H9 (cell line): Measurements from ENCODE around the gene PDHX. TPM values are rescaled to one million over a fixed set of nuclear protein-coding genes. Genes with fewer than 3 reads are reported as not detected.

Experiments
- DNase-seq: peaks from one replicate; pipeline ENCODE4 v3.0.0-alpha.2; 2017
- H2AFZ ChIP-seq: one replicate; pipeline ENCODE4 v1.6.1; 2013; ENCODE audit warnings: mild to moderate bottlenecking, low read length, control low read depth, moderate library complexity
- H2AK5ac ChIP-seq: 2 replicates; pipeline ENCODE4 v1.6.1; 2013; ENCODE audit warnings: low read length, control low read depth, mixed read lengths; ENCODE audit not compliant: insufficient read length
- H2BK120ac ChIP-seq: one replicate; pipeline ENCODE4 v1.6.1; 2013; ENCODE audit warnings: low read depth, mild to moderate bottlenecking, low read length, control low read depth, inconsistent platforms; ENCODE audit not compliant: poor library complexity, severe bottlenecking
- H2BK12ac ChIP-seq: 2 replicates; pipeline ENCODE4 v1.6.1; 2013; ENCODE audit warnings: low read length, control low read depth, mixed read lengths, low read depth; ENCODE audit not compliant: insufficient read length
- H2BK15ac ChIP-seq: 2 replicates; pipeline ENCODE4 v1.6.1; 2013; ENCODE audit warnings: low read depth, low read length, control low read depth
- H2BK20ac ChIP-seq: one replicate; pipeline ENCODE4 v1.6.1; 2013; ENCODE audit warnings: low read depth, mild to moderate bottlenecking, low read length, control low read depth, inconsistent platforms; ENCODE audit not compliant: poor library complexity, severe bottlenecking
- H2BK5ac ChIP-seq: 2 replicates; pipeline ENCODE4 v1.6.1; 2013; ENCODE audit warnings: low read length, control low read depth, mixed read lengths; ENCODE audit not compliant: insufficient read length
- H3K14ac ChIP-seq: 2 replicates; pipeline ENCODE4 v1.6.1; 2013; ENCODE audit warnings: low read length, control low read depth; ENCODE audit not compliant: insufficient read depth
- H3K18ac ChIP-seq: 2 replicates; pipeline ENCODE4 v1.6.1; 2013; ENCODE audit warnings: low read depth, mild to moderate bottlenecking, mixed read lengths, low read length, control low read depth; ENCODE audit not compliant: insufficient read length
- H3K23ac ChIP-seq: 2 replicates; pipeline ENCODE4 v1.6.1; 2013; ENCODE audit warnings: low read length, control low read depth, mixed read lengths, low read depth; ENCODE audit not compliant: insufficient read length
- H3K23me2 ChIP-seq: 2 replicates; pipeline ENCODE4 v1.6.1; 2013; ENCODE audit warnings: low read depth, mild to moderate bottlenecking, mixed read lengths, low read length, control low read depth; ENCODE audit not compliant: insufficient read length, poor library complexity, severe bottlenecking
- H3K27ac ChIP-seq: 2 replicates; pipeline ENCODE4 v1.5.1; 2013; ENCODE audit warnings: low read length, control low read depth, mixed read lengths, low read depth; ENCODE audit not compliant: insufficient read length
- H3K27me3 ChIP-seq: 2 replicates; pipeline ENCODE4 v1.6.1; 2013; ENCODE audit warnings: low read length, control low read depth, inconsistent platforms; ENCODE audit not compliant: insufficient read depth
- H3K4ac ChIP-seq: 2 replicates; pipeline ENCODE4 v1.6.1; 2013; ENCODE audit warnings: low read depth, mild to moderate bottlenecking, control low read depth, inconsistent platforms, low read length, moderate library complexity
- H3K4me1 ChIP-seq: 2 replicates; pipeline ENCODE4 v1.6.1; 2013; ENCODE audit warnings: low read length, control low read depth, inconsistent platforms; ENCODE audit not compliant: insufficient read depth
- H3K4me2 ChIP-seq: 2 replicates; pipeline ENCODE4 v1.6.1; 2013; ENCODE audit warnings: low read length, control low read depth, mixed read lengths; ENCODE audit not compliant: insufficient read length, insufficient read depth
- H3K56ac ChIP-seq: 2 replicates; pipeline ENCODE4 v1.6.1; 2013; ENCODE audit warnings: low read depth, mild to moderate bottlenecking, mixed read lengths, low read length, control low read depth; ENCODE audit not compliant: insufficient read length
- H3K79me1 ChIP-seq: 2 replicates; pipeline ENCODE4 v1.6.1; 2013; ENCODE audit warnings: low read depth, mild to moderate bottlenecking, moderate library complexity, low read length, control low read depth, inconsistent platforms; ENCODE audit not compliant: insufficient read depth, poor library complexity, severe bottlenecking
- H3K79me2 ChIP-seq: 2 replicates; pipeline ENCODE4 v1.6.1; 2013; ENCODE audit warnings: low read length, control low read depth, inconsistent platforms; ENCODE audit not compliant: insufficient read depth
- H3K9ac ChIP-seq: 2 replicates; pipeline ENCODE4 v1.6.1; 2013; ENCODE audit warnings: low read length, control low read depth, mixed read lengths; ENCODE audit not compliant: insufficient read length; ENCODE audit errors: extremely low read depth
- H3K9me3 ChIP-seq: one replicate; pipeline ENCODE4 v1.6.1; 2013; ENCODE audit warnings: low read depth, low read length, inconsistent platforms; ENCODE audit not compliant: control insufficient read depth
- H3T11ph ChIP-seq: one replicate; pipeline ENCODE4 v1.6.1; 2013; ENCODE audit warnings: mild to moderate bottlenecking, low read length, control low read depth, inconsistent platforms
- H4K20me1 ChIP-seq: one replicate; pipeline ENCODE4 v1.6.1; 2013; ENCODE audit not compliant: control insufficient read depth, insufficient read length, insufficient read depth
- H4K5ac ChIP-seq: 2 replicates; pipeline ENCODE4 v1.6.1; 2013; ENCODE audit warnings: low read depth, mild to moderate bottlenecking, mixed read lengths, low read length, control low read depth; ENCODE audit not compliant: insufficient read length
- H4K8ac ChIP-seq: replicated peaks from 2 replicates; pipeline ENCODE4 v1.6.1; 2013; ENCODE audit warnings: low read length, control low read depth, mixed read lengths, low read depth; ENCODE audit not compliant: insufficient read length
- H4K91ac ChIP-seq: 2 replicates; pipeline ENCODE4 v1.6.1; 2013; ENCODE audit warnings: low read depth, mild to moderate bottlenecking, moderate library complexity, mixed read lengths, low read length, control low read depth; ENCODE audit not compliant: insufficient read length
- H3K27ac Mint-ChIP-seq, 3 experiments: 2 replicates in 2 of 3; 3 replicates in 1 of 3; pipeline ENCODE4 v1.8.0; 2020 to 2021; ENCODE audit warnings: mixed read lengths in 3 of 3, mild to moderate bottlenecking in 1 of 3, moderate library complexity in 1 of 3
- H3K27me3 Mint-ChIP-seq: 2 replicates; pipeline ENCODE4 v1.8.0; 2021; ENCODE audit warnings: low read depth, mild to moderate bottlenecking, moderate library complexity, mixed read lengths
- H3K36me3 Mint-ChIP-seq, 3 experiments: 2 replicates in 2 of 3; 3 replicates in 1 of 3; pipeline ENCODE4 v1.8.0; 2020 to 2021; ENCODE audit warnings: low read depth in 3 of 3, mixed read lengths in 3 of 3; ENCODE audit not compliant: insufficient read depth in 1 of 3
- H3K4me1 Mint-ChIP-seq, 2 experiments: 2 replicates each; pipeline ENCODE4 v1.8.0; 2020; ENCODE audit warnings: mixed read lengths in 2 of 2
- H3K4me3 Mint-ChIP-seq, 2 experiments: 2 replicates in 1 of 2; 3 replicates in 1 of 2; pipeline ENCODE4 v1.8.0; 2020 to 2021; ENCODE audit warnings: mild to moderate bottlenecking in 2 of 2, mixed read lengths in 2 of 2, moderate library complexity in 1 of 2
- H3K9me3 Mint-ChIP-seq, 2 experiments: 2 replicates in 1 of 2; 3 replicates in 1 of 2; pipeline ENCODE4 v1.8.0; 2020; ENCODE audit warnings: mild to moderate bottlenecking in 2 of 2, mixed read lengths in 2 of 2, moderate library complexity in 1 of 2
- CTCF ChIP-seq: fragments of 200-600 bp; sonication (generic); conservative IDR thresholded peaks from 3 replicates; pipeline ENCODE4 v1.8.0; 2021; ENCODE audit warnings: antibody characterized with exemption, mild to moderate bottlenecking
- WGBS: extraction: QIAGEN DNeasy Blood & Tissue Kit; methylation state at CpG from one replicate; pipeline ENCODE4 v1.1.7; 2013; ENCODE audit warnings: missing lambda C conversion rate, low lambda C conversion rate, mixed read lengths; ENCODE audit not compliant: insufficient read length; ENCODE audit errors: extremely low coverage; 5-methylcytosine and 5-hydroxymethylcytosine counted together
- total RNA-seq: library from RNA; stranded (reverse); gene quantifications from 2 replicates; pipeline ENCODE4 v1.2.1, GENCODE V29; 2021

Gene PDHX
- total RNA-seq, 1 experiment from 2014 or later = 40.1 TPM

GRCh38 chr11:35043936-35044335, 127.5 kb downstream of the PDHX start:
- no peaks in the 10 kb centered on the region for H3K9me3 ChIP-seq
- no peak overlapping the region for H3K9ac ChIP-seq
- no peak overlapping the region for H2BK20ac ChIP-seq
- no peak for DNase-seq
- no peak overlapping the region for H4K8ac ChIP-seq
- H3K14ac ChIP-seq = no peak overlapping the region
- Mint-ChIP-seq H3K27me3 (peaks cover 2% of the 10 kb centered on the region; the same call in 1 of the 2 replicates), H3K36me3 (peaks cover 0 to 4% (median 0%) of the 10 kb centered on the region in 3 experiments; a peak in 4 of 7 replicates), H3K4me1 (no peaks in the 10 kb centered on the region), H3K4me3 (no peak overlapping the region), H3K9me3 (peaks cover 5 to 6% of the 10 kb centered on the region in 2 experiments; a peak in 3 of 5 replicates), H3K27ac (no peak overlapping the region)
- no peak overlapping the region for H3K18ac ChIP-seq
- no peaks in the 10 kb centered on the region for H3K4me1 ChIP-seq
- H4K91ac ChIP-seq = no peak overlapping the region
- no peak overlapping the region for H2AFZ ChIP-seq
- no CpG with 5 or more reads among the region's 1 CpG for WGBS
- H3K79me2 ChIP-seq = no peaks in the 10 kb centered on the region; the same call in 1 of the 2 replicates
- H2BK5ac ChIP-seq = no peak overlapping the region
- H2BK120ac ChIP-seq = no peak overlapping the region
- H2BK15ac ChIP-seq = no peak overlapping the region
- H3K23me2 ChIP-seq = no peaks in the 10 kb centered on the region
- no peak overlapping the region for H3K27ac ChIP-seq
- no peaks in the 10 kb centered on the region for H4K20me1 ChIP-seq
- no peak overlapping the region for H4K5ac ChIP-seq
- no peak overlapping the region for H3K4me2 ChIP-seq
- no peaks in the 10 kb centered on the region for H3K79me1 ChIP-seq
- H2AK5ac ChIP-seq = no peak overlapping the region
- H2BK12ac ChIP-seq = no peak overlapping the region
- no peak overlapping the region for H3K56ac ChIP-seq
- no peak overlapping the region for H3K4ac ChIP-seq
- no peak for TF ChIP-seq CTCF
- no peak overlapping the region for H3T11ph ChIP-seq
- H3K27me3 ChIP-seq = no peaks in the 10 kb centered on the region
- no peak overlapping the region for H3K23ac ChIP-seq
